K562 (cell line): ENCODE measurements around the gene MFAP5. TPM values are rescaled to one million over a fixed set of nuclear protein-coding genes. Genes with fewer than 3 reads are reported as not detected.

Experiments used
- BDP1 ChIP-seq: IDR thresholded peaks from 3 replicates; pipeline ENCODE4 v1.6.1; 2011; ENCODE audit not compliant: insufficient read length, insufficient read depth
- CXXC5 ChIP-seq: fragments of 250-450 bp; sonication (Bioruptor Pico); IDR thresholded peaks from 2 replicates; pipeline ENCODE4 v1.8.0; 2022; ENCODE audit warnings: inconsistent platforms, mild to moderate bottlenecking, moderate library complexity
- ELF1 ChIP-seq: fragments of 200-800 bp; sonication (Bioruptor generic); IDR thresholded peaks from 2 replicates; pipeline ENCODE4 v1.6.1; 2016; ENCODE audit warnings: missing genetic modification characterization, missing compliant biosample characterization
- FOSL1 ChIP-seq: fragments of 200-800 bp; sonication (Bioruptor generic); conservative IDR thresholded peaks from 2 replicates; pipeline ENCODE4 v1.6.1; 2016; ENCODE audit warnings: missing genetic modification characterization, missing compliant biosample characterization
- GMEB1 ChIP-seq: fragments of 250-450 bp; sonication (Bioruptor Pico); IDR thresholded peaks from 2 replicates; pipeline ENCODE4 v1.4.0; 2020; ENCODE audit warnings: mild to moderate bottlenecking
- PHF20 ChIP-seq: fragments of 450-650 bp; IDR thresholded peaks from 2 replicates; pipeline ENCODE4 v1.6.1; 2018; ENCODE audit not compliant: partially characterized antibody
- RBM15 ChIP-seq: fragments of 200-400 bp; formaldehyde crosslinking; IDR thresholded peaks from 2 replicates; pipeline ENCODE4 v1.6.1; 2018; ENCODE audit warnings: mild to moderate bottlenecking, low read length, moderate library complexity; ENCODE audit not compliant: insufficient read depth
- RFX1 ChIP-seq: fragments of 450-650 bp; IDR thresholded peaks from 2 replicates; pipeline ENCODE4 v1.6.1; 2016; ENCODE audit warnings: mild to moderate bottlenecking, moderate library complexity
- RHOXF2B ChIP-seq: fragments of 250-450 bp; sonication (Bioruptor Pico); conservative IDR thresholded peaks from 2 replicates; pipeline ENCODE4 v1.5.1; 2021
- SAP30 ChIP-seq: fragments of 200-600 bp; sonication (generic); IDR thresholded peaks from 2 replicates; pipeline ENCODE4 v1.6.1; 2012; ENCODE audit warnings: borderline replicate concordance, low read depth, mild to moderate bottlenecking, moderate library complexity, low read length, control low read depth, inconsistent platforms; ENCODE audit not compliant: insufficient read depth, poor library complexity, severe bottlenecking
- TCFL5 ChIP-seq: fragments of 250-450 bp; sonication (Bioruptor Pico); conservative IDR thresholded peaks from 2 replicates; pipeline ENCODE4 v1.6.1; 2021; ENCODE audit warnings: mild to moderate bottlenecking, moderate library complexity, matching md5 sums
- TEAD1 ChIP-seq, 2 experiments: fragments of 450-650 bp in 1 of 2; sonication (generic) in 1 of 2; formaldehyde crosslinking; IDR thresholded peaks; 2 replicates each; pipeline versions ENCODE4 v1.4.0 to v1.8.0; 2020 to 2022; ENCODE audit warnings: mild to moderate bottlenecking in 2 of 2, missing genetic modification reagents in 1 of 2
- ZKSCAN3 ChIP-seq: fragments of 250-450 bp; sonication (Bioruptor Pico); IDR thresholded peaks from 2 replicates; pipeline ENCODE4 v1.4.0; 2020
- ZNF197 ChIP-seq: fragments of 200-800 bp; sonication (Bioruptor generic); IDR thresholded peaks from 2 replicates; pipeline ENCODE4 v1.6.1; 2016; ENCODE audit warnings: low read depth, missing genetic modification characterization, missing compliant biosample characterization
- ZNF398 ChIP-seq: fragments of 250-450 bp; sonication (Bioruptor Pico); IDR thresholded peaks from 2 replicates; pipeline ENCODE4 v1.8.0; 2021; ENCODE audit warnings: moderate library complexity, mild to moderate bottlenecking, inconsistent platforms
- ZNF644 ChIP-seq: fragments of 200-800 bp; sonication (Bioruptor generic); IDR thresholded peaks from 2 replicates; pipeline ENCODE4 v1.6.1; 2016; ENCODE audit warnings: low read depth, missing genetic modification characterization, missing compliant biosample characterization
- ZNF717 ChIP-seq: fragments of 250-450 bp; sonication (Bioruptor Pico); IDR thresholded peaks from 2 replicates; pipeline ENCODE4 v1.5.0; 2021
- polyA plus RNA-seq, 8 experiments: library from polyadenylated mRNA; depleted of rRNA in 4 of 8; stranded (reverse) in 5 of 8; unstranded in 3 of 8; fragments of >200 nt; fragmentation: Nextera tagmentation in 2 of 8; fragmentation: Illumina TruSeq in 1 of 8; extraction: Ambion mirVana in 2 of 8; extraction: Trizol in 1 of 8; gene quantifications; 2 replicates each; pipeline versions ENCODE4 v1.2.1 to v1.2.3, GENCODE V29; 2011 to 2014; ENCODE audit warnings: inconsistent platforms in 1 of 8, missing spikeins in 1 of 8
- total RNA-seq, 7 experiments: library from RNA; depleted of rRNA in 6 of 7; stranded (reverse); fragments of >200 nt in 6 of 7; fragmentation: Illumina TruSeq in 2 of 7; extraction: Trizol in 2 of 7; gene quantifications; 2 replicates each; pipeline versions ENCODE4 v1.2.1 to v1.2.3, GENCODE V29; 2011 to 2021; ENCODE audit warnings: low replicate concordance in 1 of 7
- TF ChIP-seq, protein P1 (sequence below): sonication (generic); formaldehyde crosslinking; IDR thresholded peaks from 2 replicates; pipeline ENCODE4 v1.8.1; 2023; ENCODE audit warnings: mild to moderate bottlenecking, missing genetic modification reagents
- TF ChIP-seq, protein P2 (sequence below): fragments of 250-450 bp; sonication (Bioruptor Pico); IDR thresholded peaks from 2 replicates; pipeline ENCODE4 v1.5.0; 2022; ENCODE audit warnings: mild to moderate bottlenecking
- TF ChIP-seq, protein P3 (sequence below): fragments of 250-450 bp; sonication (Bioruptor Pico); IDR thresholded peaks from 2 replicates; pipeline ENCODE4 v1.8.0; 2021; ENCODE audit warnings: moderate library complexity, mild to moderate bottlenecking, inconsistent platforms

Gene MFAP5
- total and polyA plus RNA-seq, 9 of the 15 experiments (the other 6 are each of a cell fraction or from before 2014, with no cell fraction given): not detected

GRCh38 chr12:8697476-8698131, 35.0 kb upstream of the MFAP5 start, which contains the start of gene RIMKLB (continued):
- TF ChIP-seq ZNF398 (CRISPR knock-in tag) (no peak), ELF1 (tag) (no peak), RHOXF2B (no peak), ZNF644 (tag) (0 out of 2 replicates have a peak, but pooled peaks have one; percentile 1), FOSL1 (tag) (no peak), ZNF717 (no peak), TCFL5 (CRISPR knock-in tag) (no peak), RFX1 (no peak), TEAD1 (CRISPR knock-in tag; IDR thresholded peaks at IDR 0.05) (no peak), ZNF197 (CRISPR knock-in tag) (no peak), PHF20 (no peak), CXXC5 (CRISPR knock-in tag) (peak; percentile 53), BDP1 (no peak), RBM15 (no peak), ZKSCAN3 (CRISPR knock-in tag) (no peak), GMEB1 (CRISPR knock-in tag) (no peak), SAP30 (no peak)
- TF ChIP-seq, protein P1, sequence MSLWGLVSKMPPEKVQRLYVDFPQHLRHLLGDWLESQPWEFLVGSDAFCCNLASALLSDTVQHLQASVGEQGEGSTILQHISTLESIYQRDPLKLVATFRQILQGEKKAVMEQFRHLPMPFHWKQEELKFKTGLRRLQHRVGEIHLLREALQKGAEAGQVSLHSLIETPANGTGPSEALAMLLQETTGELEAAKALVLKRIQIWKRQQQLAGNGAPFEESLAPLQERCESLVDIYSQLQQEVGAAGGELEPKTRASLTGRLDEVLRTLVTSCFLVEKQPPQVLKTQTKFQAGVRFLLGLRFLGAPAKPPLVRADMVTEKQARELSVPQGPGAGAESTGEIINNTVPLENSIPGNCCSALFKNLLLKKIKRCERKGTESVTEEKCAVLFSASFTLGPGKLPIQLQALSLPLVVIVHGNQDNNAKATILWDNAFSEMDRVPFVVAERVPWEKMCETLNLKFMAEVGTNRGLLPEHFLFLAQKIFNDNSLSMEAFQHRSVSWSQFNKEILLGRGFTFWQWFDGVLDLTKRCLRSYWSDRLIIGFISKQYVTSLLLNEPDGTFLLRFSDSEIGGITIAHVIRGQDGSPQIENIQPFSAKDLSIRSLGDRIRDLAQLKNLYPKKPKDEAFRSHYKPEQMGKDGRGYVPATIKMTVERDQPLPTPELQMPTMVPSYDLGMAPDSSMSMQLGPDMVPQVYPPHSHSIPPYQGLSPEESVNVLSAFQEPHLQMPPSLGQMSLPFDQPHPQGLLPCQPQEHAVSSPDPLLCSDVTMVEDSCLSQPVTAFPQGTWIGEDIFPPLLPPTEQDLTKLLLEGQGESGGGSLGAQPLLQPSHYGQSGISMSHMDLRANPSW (CRISPR knock-in tag): no peak
- TF ChIP-seq, protein P2, sequence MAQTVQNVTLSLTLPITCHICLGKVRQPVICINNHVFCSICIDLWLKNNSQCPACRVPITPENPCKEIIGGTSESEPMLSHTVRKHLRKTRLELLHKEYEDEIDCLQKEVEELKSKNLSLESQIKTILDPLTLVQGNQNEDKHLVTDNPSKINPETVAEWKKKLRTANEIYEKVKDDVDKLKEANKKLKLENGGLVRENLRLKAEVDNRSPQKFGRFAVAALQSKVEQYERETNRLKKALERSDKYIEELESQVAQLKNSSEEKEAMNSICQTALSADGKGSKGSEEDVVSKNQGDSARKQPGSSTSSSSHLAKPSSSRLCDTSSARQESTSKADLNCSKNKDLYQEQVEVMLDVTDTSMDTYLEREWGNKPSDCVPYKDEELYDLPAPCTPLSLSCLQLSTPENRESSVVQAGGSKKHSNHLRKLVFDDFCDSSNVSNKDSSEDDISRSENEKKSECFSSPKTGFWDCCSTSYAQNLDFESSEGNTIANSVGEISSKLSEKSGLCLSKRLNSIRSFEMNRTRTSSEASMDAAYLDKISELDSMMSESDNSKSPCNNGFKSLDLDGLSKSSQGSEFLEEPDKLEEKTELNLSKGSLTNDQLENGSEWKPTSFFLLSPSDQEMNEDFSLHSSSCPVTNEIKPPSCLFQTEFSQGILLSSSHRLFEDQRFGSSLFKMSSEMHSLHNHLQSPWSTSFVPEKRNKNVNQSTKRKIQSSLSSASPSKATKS (CRISPR knock-in tag): no peak
- TF ChIP-seq, protein P3, sequence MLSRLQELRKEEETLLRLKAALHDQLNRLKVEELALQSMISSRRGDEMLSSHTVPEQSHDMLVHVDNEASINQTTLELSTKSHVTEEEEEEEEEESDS (CRISPR knock-in tag): no peak
